K562 (cell line): ENCODE data around the gene TSPAN14. TPM values are rescaled to one million over a fixed set of nuclear protein-coding genes. Genes with fewer than 3 reads are reported as not detected.

Experiments used
- ARID2 ChIP-seq: fragments of 450-650 bp; IDR thresholded peaks from 2 replicates; pipeline ENCODE4 v1.6.1; 2017; ENCODE audit warnings: antibody characterized with exemption, mild to moderate bottlenecking
- CBX2 ChIP-seq: fragments of 200-600 bp; sonication (generic); IDR thresholded peaks from one replicate; pipeline ENCODE4 v1.6.1; 2012; ENCODE audit warnings: mild to moderate bottlenecking, low read length, inconsistent platforms; ENCODE audit not compliant: insufficient read depth, poor library complexity, severe bottlenecking
- CHD1 ChIP-seq: fragments of 200-600 bp; sonication (generic); IDR thresholded peaks from one replicate; pipeline ENCODE4 v1.6.1; 2012; ENCODE audit warnings: mild to moderate bottlenecking, moderate library complexity, low read length, inconsistent platforms
- KLF10 ChIP-seq: fragments of 250-450 bp; sonication (Bioruptor Pico); IDR thresholded peaks from 2 replicates; pipeline ENCODE4 v1.6.1; 2021; ENCODE audit warnings: matching md5 sums
- NFE2L1 ChIP-seq: fragments of 450-650 bp; IDR thresholded peaks from 2 replicates; pipeline ENCODE4 v1.6.1; 2016; ENCODE audit warnings: missing genetic modification characterization, low read depth, mild to moderate bottlenecking, missing compliant biosample characterization, moderate library complexity, borderline replicate concordance
- SMAD4 ChIP-seq: fragments of 250-450 bp; sonication (Bioruptor Pico); conservative IDR thresholded peaks from 2 replicates; pipeline ENCODE4 v1.8.0; 2021; ENCODE audit warnings: inconsistent platforms, mild to moderate bottlenecking, moderate library complexity
- XRCC4 ChIP-seq: IDR thresholded peaks from one replicate; pipeline ENCODE4 v1.6.1; 2011; ENCODE audit not compliant: insufficient read depth, insufficient read length; ENCODE audit errors: extremely low read depth
- polyA plus RNA-seq, 8 experiments: library from polyadenylated mRNA; depleted of rRNA in 4 of 8; stranded (reverse) in 5 of 8; unstranded in 3 of 8; fragments of >200 nt; fragmentation: Nextera tagmentation in 2 of 8; fragmentation: Illumina TruSeq in 1 of 8; extraction: Ambion mirVana in 2 of 8; extraction: Trizol in 1 of 8; gene quantifications; 2 replicates each; pipeline versions ENCODE4 v1.2.1 to v1.2.3, GENCODE V29; 2011 to 2014; ENCODE audit warnings: inconsistent platforms in 1 of 8, missing spikeins in 1 of 8
- total RNA-seq, 7 experiments: library from RNA; depleted of rRNA in 6 of 7; stranded (reverse); fragments of >200 nt in 6 of 7; fragmentation: Illumina TruSeq in 2 of 7; extraction: Trizol in 2 of 7; gene quantifications; 2 replicates each; pipeline versions ENCODE4 v1.2.1 to v1.2.3, GENCODE V29; 2011 to 2021; ENCODE audit warnings: low replicate concordance in 1 of 7
- TF ChIP-seq, protein P1 (sequence below): fragments of 450-650 bp; IDR thresholded peaks from 2 replicates; pipeline ENCODE4 v1.6.1; 2016; ENCODE audit warnings: mild to moderate bottlenecking, moderate library complexity
- TF ChIP-seq, protein P2 (sequence below): fragments of 250-450 bp; sonication (Bioruptor Pico); IDR thresholded peaks from 2 replicates; pipeline ENCODE4 v1.8.0; 2021; ENCODE audit warnings: moderate library complexity, mild to moderate bottlenecking, inconsistent platforms
- TF ChIP-seq, protein P3 (sequence below): IDR thresholded peaks from 3 replicates; pipeline ENCODE4 v1.6.1; 2011; ENCODE audit warnings: borderline replicate concordance, mild to moderate bottlenecking; ENCODE audit not compliant: insufficient read length, insufficient read depth
- TF ChIP-seq, protein P4 (sequence below): sonication (generic); IDR thresholded peaks from 2 replicates; pipeline ENCODE4 v1.6.1; 2016
- TF ChIP-seq, protein P5 (sequence below), 2 experiments: fragments of 250-450 bp in 1 of 2; fragments of 450-650 bp in 1 of 2; sonication (Bioruptor Pico) in 1 of 2; IDR thresholded peaks; 2 replicates each; pipeline versions ENCODE4 v1.6.1 to v1.8.0; 2016 to 2021; ENCODE audit warnings: mild to moderate bottlenecking in 2 of 2, moderate library complexity in 2 of 2, missing compliant biosample characterization in 1 of 2, missing genetic modification characterization in 1 of 2

Gene TSPAN14
- total and polyA plus RNA-seq, 9 of the 15 experiments (the other 6 are each of a cell fraction or from before 2014, with no cell fraction given) = 5.8 to 92.9 (median 23.3) TPM

DNA sequence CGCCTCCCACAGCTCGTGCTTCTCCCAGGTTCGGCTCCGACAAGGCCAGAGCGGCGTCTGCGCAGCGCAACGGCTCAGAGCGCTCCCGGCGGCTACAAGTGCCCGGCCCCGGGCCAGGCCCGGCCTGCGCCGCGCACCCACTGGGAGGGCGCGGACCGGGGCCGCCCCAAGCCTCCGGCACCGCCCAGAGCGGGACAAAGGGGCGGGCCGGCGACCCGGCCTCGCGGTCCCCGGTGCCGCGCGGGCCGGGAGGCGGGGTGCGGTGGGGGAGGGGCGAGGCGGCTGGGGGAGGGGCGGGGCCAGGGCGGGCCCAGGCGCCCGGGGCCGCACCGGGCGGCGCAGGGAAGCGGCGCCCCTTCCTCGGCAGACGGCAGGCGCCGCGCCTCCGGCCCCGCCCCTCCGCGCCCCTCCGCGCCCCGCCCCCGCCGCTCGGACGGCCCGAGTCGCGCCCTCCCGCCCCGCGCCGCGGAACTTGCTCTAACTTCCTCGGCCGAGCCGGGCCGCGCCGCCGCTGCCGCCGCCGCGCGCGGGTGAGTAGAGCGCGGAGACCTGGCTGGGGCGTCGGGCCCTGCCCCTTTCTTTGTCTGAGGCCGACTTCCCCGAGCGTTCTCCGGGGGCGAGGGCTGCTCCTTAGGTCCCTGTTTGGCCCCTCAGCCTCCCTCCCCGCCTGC is at the start of gene TSPAN14 (continued):
- TF ChIP-seq, protein P1, sequence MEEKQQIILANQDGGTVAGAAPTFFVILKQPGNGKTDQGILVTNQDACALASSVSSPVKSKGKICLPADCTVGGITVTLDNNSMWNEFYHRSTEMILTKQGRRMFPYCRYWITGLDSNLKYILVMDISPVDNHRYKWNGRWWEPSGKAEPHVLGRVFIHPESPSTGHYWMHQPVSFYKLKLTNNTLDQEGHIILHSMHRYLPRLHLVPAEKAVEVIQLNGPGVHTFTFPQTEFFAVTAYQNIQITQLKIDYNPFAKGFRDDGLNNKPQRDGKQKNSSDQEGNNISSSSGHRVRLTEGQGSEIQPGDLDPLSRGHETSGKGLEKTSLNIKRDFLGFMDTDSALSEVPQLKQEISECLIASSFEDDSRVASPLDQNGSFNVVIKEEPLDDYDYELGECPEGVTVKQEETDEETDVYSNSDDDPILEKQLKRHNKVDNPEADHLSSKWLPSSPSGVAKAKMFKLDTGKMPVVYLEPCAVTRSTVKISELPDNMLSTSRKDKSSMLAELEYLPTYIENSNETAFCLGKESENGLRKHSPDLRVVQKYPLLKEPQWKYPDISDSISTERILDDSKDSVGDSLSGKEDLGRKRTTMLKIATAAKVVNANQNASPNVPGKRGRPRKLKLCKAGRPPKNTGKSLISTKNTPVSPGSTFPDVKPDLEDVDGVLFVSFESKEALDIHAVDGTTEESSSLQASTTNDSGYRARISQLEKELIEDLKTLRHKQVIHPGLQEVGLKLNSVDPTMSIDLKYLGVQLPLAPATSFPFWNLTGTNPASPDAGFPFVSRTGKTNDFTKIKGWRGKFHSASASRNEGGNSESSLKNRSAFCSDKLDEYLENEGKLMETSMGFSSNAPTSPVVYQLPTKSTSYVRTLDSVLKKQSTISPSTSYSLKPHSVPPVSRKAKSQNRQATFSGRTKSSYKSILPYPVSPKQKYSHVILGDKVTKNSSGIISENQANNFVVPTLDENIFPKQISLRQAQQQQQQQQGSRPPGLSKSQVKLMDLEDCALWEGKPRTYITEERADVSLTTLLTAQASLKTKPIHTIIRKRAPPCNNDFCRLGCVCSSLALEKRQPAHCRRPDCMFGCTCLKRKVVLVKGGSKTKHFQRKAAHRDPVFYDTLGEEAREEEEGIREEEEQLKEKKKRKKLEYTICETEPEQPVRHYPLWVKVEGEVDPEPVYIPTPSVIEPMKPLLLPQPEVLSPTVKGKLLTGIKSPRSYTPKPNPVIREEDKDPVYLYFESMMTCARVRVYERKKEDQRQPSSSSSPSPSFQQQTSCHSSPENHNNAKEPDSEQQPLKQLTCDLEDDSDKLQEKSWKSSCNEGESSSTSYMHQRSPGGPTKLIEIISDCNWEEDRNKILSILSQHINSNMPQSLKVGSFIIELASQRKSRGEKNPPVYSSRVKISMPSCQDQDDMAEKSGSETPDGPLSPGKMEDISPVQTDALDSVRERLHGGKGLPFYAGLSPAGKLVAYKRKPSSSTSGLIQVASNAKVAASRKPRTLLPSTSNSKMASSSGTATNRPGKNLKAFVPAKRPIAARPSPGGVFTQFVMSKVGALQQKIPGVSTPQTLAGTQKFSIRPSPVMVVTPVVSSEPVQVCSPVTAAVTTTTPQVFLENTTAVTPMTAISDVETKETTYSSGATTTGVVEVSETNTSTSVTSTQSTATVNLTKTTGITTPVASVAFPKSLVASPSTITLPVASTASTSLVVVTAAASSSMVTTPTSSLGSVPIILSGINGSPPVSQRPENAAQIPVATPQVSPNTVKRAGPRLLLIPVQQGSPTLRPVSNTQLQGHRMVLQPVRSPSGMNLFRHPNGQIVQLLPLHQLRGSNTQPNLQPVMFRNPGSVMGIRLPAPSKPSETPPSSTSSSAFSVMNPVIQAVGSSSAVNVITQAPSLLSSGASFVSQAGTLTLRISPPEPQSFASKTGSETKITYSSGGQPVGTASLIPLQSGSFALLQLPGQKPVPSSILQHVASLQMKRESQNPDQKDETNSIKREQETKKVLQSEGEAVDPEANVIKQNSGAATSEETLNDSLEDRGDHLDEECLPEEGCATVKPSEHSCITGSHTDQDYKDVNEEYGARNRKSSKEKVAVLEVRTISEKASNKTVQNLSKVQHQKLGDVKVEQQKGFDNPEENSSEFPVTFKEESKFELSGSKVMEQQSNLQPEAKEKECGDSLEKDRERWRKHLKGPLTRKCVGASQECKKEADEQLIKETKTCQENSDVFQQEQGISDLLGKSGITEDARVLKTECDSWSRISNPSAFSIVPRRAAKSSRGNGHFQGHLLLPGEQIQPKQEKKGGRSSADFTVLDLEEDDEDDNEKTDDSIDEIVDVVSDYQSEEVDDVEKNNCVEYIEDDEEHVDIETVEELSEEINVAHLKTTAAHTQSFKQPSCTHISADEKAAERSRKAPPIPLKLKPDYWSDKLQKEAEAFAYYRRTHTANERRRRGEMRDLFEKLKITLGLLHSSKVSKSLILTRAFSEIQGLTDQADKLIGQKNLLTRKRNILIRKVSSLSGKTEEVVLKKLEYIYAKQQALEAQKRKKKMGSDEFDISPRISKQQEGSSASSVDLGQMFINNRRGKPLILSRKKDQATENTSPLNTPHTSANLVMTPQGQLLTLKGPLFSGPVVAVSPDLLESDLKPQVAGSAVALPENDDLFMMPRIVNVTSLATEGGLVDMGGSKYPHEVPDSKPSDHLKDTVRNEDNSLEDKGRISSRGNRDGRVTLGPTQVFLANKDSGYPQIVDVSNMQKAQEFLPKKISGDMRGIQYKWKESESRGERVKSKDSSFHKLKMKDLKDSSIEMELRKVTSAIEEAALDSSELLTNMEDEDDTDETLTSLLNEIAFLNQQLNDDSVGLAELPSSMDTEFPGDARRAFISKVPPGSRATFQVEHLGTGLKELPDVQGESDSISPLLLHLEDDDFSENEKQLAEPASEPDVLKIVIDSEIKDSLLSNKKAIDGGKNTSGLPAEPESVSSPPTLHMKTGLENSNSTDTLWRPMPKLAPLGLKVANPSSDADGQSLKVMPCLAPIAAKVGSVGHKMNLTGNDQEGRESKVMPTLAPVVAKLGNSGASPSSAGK = no peak
- TF ChIP-seq NFE2L1 (tag) (no peak), KLF10 (CRISPR knock-in tag) (no peak), CHD1 (no peak), XRCC4 (no peak), ARID2 (no peak), CBX2 (no peak), SMAD4 (CRISPR knock-in tag) (0 out of 2 replicates have a peak, but pooled peaks have one; percentile 8)
- TF ChIP-seq, protein P2, sequence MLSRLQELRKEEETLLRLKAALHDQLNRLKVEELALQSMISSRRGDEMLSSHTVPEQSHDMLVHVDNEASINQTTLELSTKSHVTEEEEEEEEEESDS (CRISPR knock-in tag) = no peak
- TF ChIP-seq, protein P3, sequence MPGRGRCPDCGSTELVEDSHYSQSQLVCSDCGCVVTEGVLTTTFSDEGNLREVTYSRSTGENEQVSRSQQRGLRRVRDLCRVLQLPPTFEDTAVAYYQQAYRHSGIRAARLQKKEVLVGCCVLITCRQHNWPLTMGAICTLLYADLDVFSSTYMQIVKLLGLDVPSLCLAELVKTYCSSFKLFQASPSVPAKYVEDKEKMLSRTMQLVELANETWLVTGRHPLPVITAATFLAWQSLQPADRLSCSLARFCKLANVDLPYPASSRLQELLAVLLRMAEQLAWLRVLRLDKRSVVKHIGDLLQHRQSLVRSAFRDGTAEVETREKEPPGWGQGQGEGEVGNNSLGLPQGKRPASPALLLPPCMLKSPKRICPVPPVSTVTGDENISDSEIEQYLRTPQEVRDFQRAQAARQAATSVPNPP = no peak
- TF ChIP-seq, protein P4, sequence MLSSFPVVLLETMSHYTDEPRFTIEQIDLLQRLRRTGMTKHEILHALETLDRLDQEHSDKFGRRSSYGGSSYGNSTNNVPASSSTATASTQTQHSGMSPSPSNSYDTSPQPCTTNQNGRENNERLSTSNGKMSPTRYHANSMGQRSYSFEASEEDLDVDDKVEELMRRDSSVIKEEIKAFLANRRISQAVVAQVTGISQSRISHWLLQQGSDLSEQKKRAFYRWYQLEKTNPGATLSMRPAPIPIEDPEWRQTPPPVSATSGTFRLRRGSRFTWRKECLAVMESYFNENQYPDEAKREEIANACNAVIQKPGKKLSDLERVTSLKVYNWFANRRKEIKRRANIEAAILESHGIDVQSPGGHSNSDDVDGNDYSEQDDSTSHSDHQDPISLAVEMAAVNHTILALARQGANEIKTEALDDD = no peak
- TF ChIP-seq, protein P5, sequence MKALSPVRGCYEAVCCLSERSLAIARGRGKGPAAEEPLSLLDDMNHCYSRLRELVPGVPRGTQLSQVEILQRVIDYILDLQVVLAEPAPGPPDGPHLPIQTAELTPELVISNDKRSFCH (CRISPR knock-in tag; IDR thresholded peaks at IDR 0.05) = no peak
- TF ChIP-seq, protein P5 (tag; IDR thresholded peaks at IDR 0.05) = no peak
